ENCODE measurements around the gene GRHL1. TPM values are rescaled to one million over a fixed set of nuclear protein-coding genes. Genes with fewer than 3 reads are reported as not detected.
"Not testable (repeated sequence)": the region's sequence is repeated elsewhere in the genome, so short reads cannot be mapped to it uniquely, and the experiment has no call there.

The GRHL1 gene
- total RNA-seq, 2 donors from 2014 or later = 0.82 to 0.85 TPM

- Mint-ChIP-seq H3K27me3 (no peaks in the 10 kb centered on the region), H3K9me3 (no peaks in the 10 kb centered on the region), H3K4me1 (no peaks in the 10 kb centered on the region), H3K27ac (no peak overlapping the region), H3K4me3 (no peak overlapping the region), H3K36me3 (ENCODE audit: low read depth) (no peaks in the 10 kb centered on the region)
- no peak for ATAC-seq (replicated peaks)
Observed at GRCh38 chr2:10022445-10022844, 71.0 kb downstream of the GRHL1 start.

- ATAC-seq (replicated peaks) = no peak
- H3K36me3 Mint-ChIP-seq (ENCODE audit: low read depth) = no peaks in the 10 kb centered on the region
- no peaks in the 10 kb centered on the region for H3K4me1 Mint-ChIP-seq
- H3K27ac Mint-ChIP-seq = no peak overlapping the region
- no peak overlapping the region for H3K4me3 Mint-ChIP-seq
- no peaks in the 10 kb centered on the region for H3K27me3 Mint-ChIP-seq
- H3K9me3 Mint-ChIP-seq = no peaks in the 10 kb centered on the region
Observed at GRCh38 chr2:10022966-10023662, 71.6 kb downstream of the GRHL1 start.

GRCh38 chr2:10026940-10027569, 75.6 kb downstream of the GRHL1 start:
- no peaks in the 10 kb centered on the region for H3K36me3 Mint-ChIP-seq (ENCODE audit: low read depth)
- no peak overlapping the region for H3K27ac Mint-ChIP-seq
- no peaks in the 10 kb centered on the region for H3K27me3 Mint-ChIP-seq
- no peaks in the 10 kb centered on the region for H3K9me3 Mint-ChIP-seq
- no peak overlapping the region for H3K4me3 Mint-ChIP-seq
- H3K4me1 Mint-ChIP-seq = peaks cover 10% of the 10 kb centered on the region
- no peak for ATAC-seq (replicated peaks)

- H3K4me1 Mint-ChIP-seq = peaks cover 10% of the 10 kb centered on the region
- no peak for ATAC-seq (replicated peaks)
- no peak overlapping the region for H3K4me3 Mint-ChIP-seq
- H3K27ac Mint-ChIP-seq = no peak overlapping the region
- no peaks in the 10 kb centered on the region for H3K36me3 Mint-ChIP-seq (ENCODE audit: low read depth)
- H3K27me3 Mint-ChIP-seq = no peaks in the 10 kb centered on the region
- no peaks in the 10 kb centered on the region for H3K9me3 Mint-ChIP-seq
Observed at GRCh38 chr2:10027660-10028330, 76.3 kb downstream of the GRHL1 start.

GRCh38 chr2:10028407-10028987, 77.0 kb downstream of the GRHL1 start:
- no peak overlapping the region for H3K27ac Mint-ChIP-seq

GRCh38 chr2:10028988-10029874, 77.7 kb downstream of the GRHL1 start:
- Mint-ChIP-seq H3K4me3 (peak overlapping the region; percentile 49), H3K9me3 (no peaks in the 10 kb centered on the region), H3K4me1 (peaks cover 10% of the 10 kb centered on the region), H3K27ac (peak overlapping the region; percentile 50), H3K27me3 (no peaks in the 10 kb centered on the region), H3K36me3 (ENCODE audit: low read depth) (no peaks in the 10 kb centered on the region)
- peak; percentile 90 for ATAC-seq (replicated peaks)

More at GRCh38 chr2:10028407-10028987, 77.0 kb downstream of the GRHL1 start:
- H3K4me3 Mint-ChIP-seq = peak overlapping the region; percentile 49
- no peaks in the 10 kb centered on the region for H3K9me3 Mint-ChIP-seq
- no peaks in the 10 kb centered on the region for H3K36me3 Mint-ChIP-seq (ENCODE audit: low read depth)
- peaks cover 10% of the 10 kb centered on the region for H3K4me1 Mint-ChIP-seq
- no peaks in the 10 kb centered on the region for H3K27me3 Mint-ChIP-seq
- ATAC-seq (replicated peaks) = no peak

- ATAC-seq (replicated peaks) = no peak
- H3K4me3 Mint-ChIP-seq = peak overlapping the region; percentile 49
- peak overlapping the region; percentile 50 for H3K27ac Mint-ChIP-seq
- no peaks in the 10 kb centered on the region for H3K27me3 Mint-ChIP-seq
- no peaks in the 10 kb centered on the region for H3K9me3 Mint-ChIP-seq
- H3K36me3 Mint-ChIP-seq (ENCODE audit: low read depth) = no peaks in the 10 kb centered on the region
- H3K4me1 Mint-ChIP-seq = peaks cover 14% of the 10 kb centered on the region
Observed at GRCh38 chr2:10029875-10030223, 78.4 kb downstream of the GRHL1 start.

- peak overlapping the region; percentile 49 for H3K4me3 Mint-ChIP-seq
- H3K36me3 Mint-ChIP-seq (ENCODE audit: low read depth) = no peaks in the 10 kb centered on the region
Observed at GRCh38 chr2:10030311-10030736, 78.8 kb downstream of the GRHL1 start.

GRCh38 chr2:10030798-10031197, 79.3 kb downstream of the GRHL1 start:
- not testable (repeated sequence) for H3K4me3 Mint-ChIP-seq; H3K27ac Mint-ChIP-seq; H3K9me3 Mint-ChIP-seq; ATAC-seq (replicated peaks); H3K36me3 Mint-ChIP-seq (ENCODE audit: low read depth); H3K27me3 Mint-ChIP-seq
- H3K4me1 Mint-ChIP-seq = peaks cover 17% of the 10 kb centered on the region

More at GRCh38 chr2:10030311-10030736, 78.8 kb downstream of the GRHL1 start:
- Mint-ChIP-seq H3K4me1 (peaks cover 17% of the 10 kb centered on the region), H3K9me3 (no peaks in the 10 kb centered on the region), H3K27me3 (no peaks in the 10 kb centered on the region), H3K27ac (peak overlapping the region; percentile 50)
- no peak for ATAC-seq (replicated peaks)

- no peaks in the 10 kb centered on the region for H3K27me3 Mint-ChIP-seq
- no peaks in the 10 kb centered on the region for H3K36me3 Mint-ChIP-seq (ENCODE audit: low read depth)
- no peaks in the 10 kb centered on the region for H3K9me3 Mint-ChIP-seq
- ATAC-seq (replicated peaks) = no peak
- no peak overlapping the region for H3K27ac Mint-ChIP-seq
- H3K4me3 Mint-ChIP-seq = no peak overlapping the region
- H3K4me1 Mint-ChIP-seq = peaks cover 17% of the 10 kb centered on the region
Observed at GRCh38 chr2:10031886-10032745, 80.6 kb downstream of the GRHL1 start.

- Mint-ChIP-seq H3K27ac (no peak overlapping the region), H3K4me1 (peaks cover 17% of the 10 kb centered on the region), H3K27me3 (no peaks in the 10 kb centered on the region), H3K36me3 (ENCODE audit: low read depth) (no peaks in the 10 kb centered on the region), H3K9me3 (no peaks in the 10 kb centered on the region), H3K4me3 (no peak overlapping the region)
- no peak for ATAC-seq (replicated peaks)
Observed at GRCh38 chr2:10032746-10033105, 81.2 kb downstream of the GRHL1 start.

- H3K4me3 Mint-ChIP-seq = no peak overlapping the region
- H3K27ac Mint-ChIP-seq = no peak overlapping the region
- no peaks in the 10 kb centered on the region for H3K9me3 Mint-ChIP-seq
- H3K27me3 Mint-ChIP-seq = no peaks in the 10 kb centered on the region
- no peaks in the 10 kb centered on the region for H3K36me3 Mint-ChIP-seq (ENCODE audit: low read depth)
- ATAC-seq (replicated peaks) = no peak
- H3K4me1 Mint-ChIP-seq = peaks cover 17% of the 10 kb centered on the region
Observed at GRCh38 chr2:10033251-10034006, 81.9 kb downstream of the GRHL1 start.

Data from activated T-helper 17 cell treated with anti-CD3 and anti-CD28 coated beads, Interleukin-2, amount 50 U/mL, for 72 hours (primary cell).